HG03139 (cell line): ENCODE data around the gene IQSEC1.

Experiments
- ATAC-seq: cut with Tn5 transposase; IDR thresholded peaks from one replicate; pipeline ENCODE4 v1.9.1; 2021; ENCODE audit not compliant: unreplicated experiment

IQSEC1 gene

GRCh38 chr3:13073326-13074005 is at the start of gene IQSEC1:
Gene IQSEC1, minus strand, starts transcription at chr3:13073429. Its CDS starts 415 bp downstream, at chr3:13073014.
- peak; percentile 56 for ATAC-seq

GRCh38 chr3:13122081-13123012 is 49.1 kb upstream of the IQSEC1 start:
- no peak for ATAC-seq

- ATAC-seq: no peak
Measured at GRCh38 chr3:13121553-13122001, 48.3 kb upstream of the IQSEC1 start.

- ATAC-seq: no peak
Measured at GRCh38 chr3:13120928-13121552, 47.8 kb upstream of the IQSEC1 start.

GRCh38 chr3:13120289-13120927 is 47.2 kb upstream of the IQSEC1 start:
- no peak for ATAC-seq

- no peak for ATAC-seq
Measured at GRCh38 chr3:13119471-13120220, 46.4 kb upstream of the IQSEC1 start.

GRCh38 chr3:13116426-13116825 is 43.2 kb upstream of the IQSEC1 start:
- no peak for ATAC-seq

GRCh38 chr3:13115991-13116390 is 42.8 kb upstream of the IQSEC1 start:
- no peak for ATAC-seq

GRCh38 chr3:13115576-13115910 is 42.3 kb upstream of the IQSEC1 start:
- ATAC-seq: no peak

- no peak for ATAC-seq
Measured at GRCh38 chr3:13114811-13115575, 41.8 kb upstream of the IQSEC1 start.

GRCh38 chr3:13113346-13114330 is 40.4 kb upstream of the IQSEC1 start:
- no peak for ATAC-seq

GRCh38 chr3:13112521-13113345 is 39.5 kb upstream of the IQSEC1 start:
- ATAC-seq: no peak

- no peak for ATAC-seq
Measured at GRCh38 chr3:13111873-13112520, 38.8 kb upstream of the IQSEC1 start.

- ATAC-seq: no peak
Measured at GRCh38 chr3:13111173-13111872, 38.1 kb upstream of the IQSEC1 start.

GRCh38 chr3:13110678-13111116 is 37.5 kb upstream of the IQSEC1 start:
- ATAC-seq: peak; percentile 68

- ATAC-seq: no peak
Measured at GRCh38 chr3:13109516-13109915, 36.3 kb upstream of the IQSEC1 start.

- no peak for ATAC-seq
Measured at GRCh38 chr3:13108861-13109260, 35.6 kb upstream of the IQSEC1 start.
